Endodermal cell (in vitro differentiated cells): Measurements from ENCODE around the gene MTMR2. TPM values are rescaled to one million over a fixed set of nuclear protein-coding genes. Genes with fewer than 3 reads are reported as not detected.
A peak's percentile ranks its signal among the peaks of the same experiment; 100 is the strongest.

Experiments
- DNase-seq: peaks from one replicate; pipeline ENCODE4 v3.0.0-alpha.2; 2017
- H3K27ac ChIP-seq: 2 replicates; pipeline ENCODE4 v1.5.1; 2013; ENCODE audit warnings: mild to moderate bottlenecking, low read depth, low read length, moderate library complexity
- H3K27me3 ChIP-seq: 2 replicates; pipeline ENCODE4 v1.6.1; 2013; ENCODE audit warnings: mild to moderate bottlenecking, low read length, moderate library complexity; ENCODE audit not compliant: insufficient read depth, control insufficient read depth, poor library complexity, severe bottlenecking
- H3K36me3 ChIP-seq: 2 replicates; pipeline ENCODE4 v1.7.0; 2013; ENCODE audit warnings: mild to moderate bottlenecking, low read length, moderate library complexity; ENCODE audit not compliant: control insufficient read depth, insufficient read depth
- H3K4me1 ChIP-seq: one replicate; pipeline ENCODE4 v1.7.0; 2013; ENCODE audit warnings: low read length; ENCODE audit not compliant: control insufficient read depth, insufficient read depth
- H3K4me3 ChIP-seq: 2 replicates; pipeline ENCODE4 v1.5.1; 2013; ENCODE audit warnings: mild to moderate bottlenecking, low read length, moderate library complexity
- H3K9ac ChIP-seq: 2 replicates; pipeline ENCODE4 v1.6.1; 2013; ENCODE audit warnings: mild to moderate bottlenecking, low read length, moderate library complexity; ENCODE audit not compliant: poor library complexity, severe bottlenecking; ENCODE audit errors: extremely low read depth
- H3K9me3 ChIP-seq: 2 replicates; pipeline ENCODE4 v1.6.1; 2013; ENCODE audit warnings: mild to moderate bottlenecking, low read length, moderate library complexity; ENCODE audit not compliant: control insufficient read depth
- H3K27ac Mint-ChIP-seq: 2 replicates; pipeline ENCODE4 v1.8.0; 2020; ENCODE audit warnings: mixed read lengths
- H3K27me3 Mint-ChIP-seq: 2 replicates; pipeline ENCODE4 v1.8.0; 2021; ENCODE audit warnings: mild to moderate bottlenecking, mixed read lengths; ENCODE audit not compliant: insufficient read depth
- H3K36me3 Mint-ChIP-seq: 2 replicates; pipeline ENCODE4 v1.8.0; 2020; ENCODE audit warnings: low read depth, mixed read lengths
- H3K4me1 Mint-ChIP-seq: 2 replicates; pipeline ENCODE4 v1.8.0; 2020; ENCODE audit warnings: mixed read lengths
- H3K4me3 Mint-ChIP-seq: 2 replicates; pipeline ENCODE4 v1.8.0; 2020; ENCODE audit warnings: mild to moderate bottlenecking, moderate library complexity, mixed read lengths
- H3K9me3 Mint-ChIP-seq: 2 replicates; pipeline ENCODE4 v1.8.0; 2020; ENCODE audit warnings: mild to moderate bottlenecking, mixed read lengths
- CTCF ChIP-seq: fragments of 200-600 bp; sonication (generic); conservative IDR thresholded peaks from 2 replicates; pipeline ENCODE4 v1.5.0; 2021; ENCODE audit warnings: antibody characterized with exemption, mild to moderate bottlenecking
- WGBS, 2 experiments: methylation state at CpG; one replicate each; pipeline versions ENCODE4 v1.1.5 to v1.1.7; 2013; ENCODE audit warnings: missing lambda C conversion rate in 2 of 2, mixed read lengths in 1 of 2; ENCODE audit not compliant: insufficient coverage in 1 of 2, insufficient read length in 1 of 2; 5-methylcytosine and 5-hydroxymethylcytosine counted together
- total RNA-seq, 2 donors: library from RNA; stranded (reverse); fragmentation: NEBNext Ultra II Directional in 1 of 2; extraction: Animal tissue kit (Norgen Biotek cat#: 25700) in 1 of 2; gene quantifications; 2 replicates in 1 of 2; 3 replicates in 1 of 2; pipeline ENCODE4 v1.2.1, GENCODE V29; 2021

The MTMR2 gene
- total RNA-seq, 2 donors from 2014 or later: 56.9 to 65.8 TPM

GRCh38 chr11:95922536-95923438 is 1.1 kb downstream of the MTMR2 start:
- Histone ChIP-seq H3K9me3 (no peaks in the 10 kb centered on the region), H3K4me3 (peak overlapping the region; percentile 94), H3K27ac (no peak overlapping the region), H3K36me3 (no peaks in the 10 kb centered on the region), H3K4me1 (no peaks in the 10 kb centered on the region), H3K9ac (peak overlapping the region; percentile 86), H3K27me3 (no peaks in the 10 kb centered on the region)
- Mint-ChIP-seq H3K36me3 (no peaks in the 10 kb centered on the region), H3K27ac (peak overlapping the region; percentile 98), H3K27me3 (no peaks in the 10 kb centered on the region), H3K9me3 (no peaks in the 10 kb centered on the region), H3K4me3 (peak overlapping the region; percentile 92), H3K4me1 (peaks cover 23% of the 10 kb centered on the region)
- DNase-seq: no peak
- 43 to 60% methylated on average over 1 to 8 of the region's 9 CpGs for WGBS, 2 experiments
- no peak for TF ChIP-seq CTCF

- peak overlapping the region; percentile 94 for H3K4me3 ChIP-seq
- H3K36me3 ChIP-seq: no peaks in the 10 kb centered on the region
- 50 to 64% methylated on average over 1 to 2 of the region's 2 CpGs for WGBS, 2 experiments
- no peaks in the 10 kb centered on the region for H3K4me1 ChIP-seq
- Mint-ChIP-seq H3K4me3 (peak overlapping the region; percentile 92), H3K27me3 (no peaks in the 10 kb centered on the region), H3K4me1 (peaks cover 30% of the 10 kb centered on the region), H3K9me3 (no peaks in the 10 kb centered on the region), H3K27ac (no peak overlapping the region), H3K36me3 (no peaks in the 10 kb centered on the region)
- H3K27ac ChIP-seq: no peak overlapping the region
- no peak overlapping the region for H3K9ac ChIP-seq
- H3K9me3 ChIP-seq: no peaks in the 10 kb centered on the region
- no peak for DNase-seq
- no peak for TF ChIP-seq CTCF
- no peaks in the 10 kb centered on the region for H3K27me3 ChIP-seq
Observed at GRCh38 chr11:95922099-95922498, 1.8 kb downstream of the MTMR2 start.

GRCh38 chr11:95920460-95921105 is 3.3 kb downstream of the MTMR2 start:
- Mint-ChIP-seq H3K4me3 (no peak overlapping the region), H3K9me3 (no peaks in the 10 kb centered on the region), H3K36me3 (no peaks in the 10 kb centered on the region), H3K27me3 (no peaks in the 10 kb centered on the region), H3K4me1 (peaks cover 32% of the 10 kb centered on the region), H3K27ac (no peak overlapping the region)
- Histone ChIP-seq H3K27me3 (no peaks in the 10 kb centered on the region), H3K36me3 (no peaks in the 10 kb centered on the region), H3K9ac (no peak overlapping the region), H3K9me3 (no peaks in the 10 kb centered on the region), H3K4me1 (no peaks in the 10 kb centered on the region), H3K27ac (no peak overlapping the region), H3K4me3 (no peak overlapping the region)
- DNase-seq: no peak
- WGBS, 2 experiments: 94 to 95% methylated on average over 3 of the region's 3 CpGs
- TF ChIP-seq CTCF: no peak
